Stimulated activated CD4-positive, alpha-beta T cell treated with anti-CD3 and anti-CD28 coated beads, Interleukin-4, amount 100 ng/mL, for 4 hours (primary cell): ENCODE results near the gene IQCC.
"Not testable (repeated sequence)": the region's sequence is repeated elsewhere in the genome, so short reads cannot be mapped to it uniquely, and the experiment has no call there.

ENCODE experiments used
- DNase-seq, 2 experiments: peaks; one replicate each; pipeline ENCODE4 v3.0.0-alpha.2; 2020

Gene IQCC

DNA sequence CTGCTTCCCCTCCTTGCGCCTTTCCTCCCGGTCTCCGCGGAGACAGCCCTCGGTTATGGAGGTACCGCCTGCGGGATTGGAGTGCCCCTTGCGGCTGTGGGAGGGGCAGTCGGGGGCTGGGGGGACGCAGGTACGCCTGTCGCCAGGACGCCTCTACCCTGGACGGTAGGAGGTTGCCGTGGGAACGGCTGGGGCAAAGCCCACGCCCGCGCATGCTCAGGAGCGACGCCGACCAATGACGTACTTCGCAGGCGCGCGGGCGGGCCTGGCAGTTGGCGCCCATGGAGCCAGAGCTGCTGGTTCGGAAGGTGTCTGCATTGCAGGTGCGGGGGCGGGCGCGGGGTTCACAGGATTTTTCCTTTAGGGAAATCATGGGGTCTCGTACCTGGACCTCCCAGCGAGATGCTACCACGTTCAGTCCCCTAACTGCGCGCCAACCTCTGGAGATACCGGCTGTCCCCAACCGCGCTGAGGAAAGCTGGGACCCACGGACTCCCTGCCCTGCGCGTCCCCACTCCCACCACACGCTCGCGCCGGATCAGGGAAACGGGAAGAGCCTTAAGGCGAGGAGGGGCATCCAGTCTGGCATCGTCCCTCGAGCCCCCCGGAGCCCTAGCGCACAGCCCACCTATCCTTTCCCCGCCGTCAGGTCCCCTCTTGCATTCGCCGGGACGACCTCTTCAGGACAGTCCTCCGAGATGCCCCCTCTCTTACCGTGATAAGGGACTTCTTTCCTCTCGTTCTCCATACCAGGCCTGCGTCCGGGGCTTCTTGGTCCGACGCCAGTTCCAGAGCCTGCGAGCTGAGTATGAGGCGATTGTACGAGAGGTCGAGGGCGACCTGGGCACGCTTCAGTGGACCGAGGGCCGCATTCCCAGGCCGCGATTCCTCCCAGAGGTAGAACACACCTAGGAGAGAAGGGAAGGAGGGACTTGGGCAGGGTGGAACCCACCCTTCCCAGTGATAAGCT, at the start of gene IQCC:
Gene IQCC (plus strand): TSS at position 271 of the 970 bp plus-strand sequence. CDS start 11 bp downstream, at position 282.
- peak; percentile 82 to 85 for DNase-seq

DNA sequence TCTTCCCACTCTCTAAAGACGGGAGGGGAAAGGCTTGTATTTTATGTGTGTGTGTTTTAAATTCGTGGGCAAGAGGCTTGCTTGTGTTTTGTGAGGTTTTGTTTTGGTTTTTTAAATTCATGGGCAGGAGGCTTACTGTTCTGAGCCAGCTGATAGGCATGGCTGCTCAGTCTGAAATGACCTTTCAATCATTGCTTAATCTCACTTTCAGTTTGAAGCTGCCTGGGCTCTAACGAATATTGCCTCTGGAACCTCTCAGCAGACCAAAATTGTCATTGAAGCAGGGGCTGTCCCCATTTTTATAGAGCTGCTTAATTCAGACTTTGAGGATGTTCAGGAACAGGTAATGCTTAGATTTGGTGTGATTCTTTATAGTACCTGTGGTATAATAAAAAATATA, 46.3 kb upstream of the IQCC start:
- no peak for DNase-seq

DNA sequence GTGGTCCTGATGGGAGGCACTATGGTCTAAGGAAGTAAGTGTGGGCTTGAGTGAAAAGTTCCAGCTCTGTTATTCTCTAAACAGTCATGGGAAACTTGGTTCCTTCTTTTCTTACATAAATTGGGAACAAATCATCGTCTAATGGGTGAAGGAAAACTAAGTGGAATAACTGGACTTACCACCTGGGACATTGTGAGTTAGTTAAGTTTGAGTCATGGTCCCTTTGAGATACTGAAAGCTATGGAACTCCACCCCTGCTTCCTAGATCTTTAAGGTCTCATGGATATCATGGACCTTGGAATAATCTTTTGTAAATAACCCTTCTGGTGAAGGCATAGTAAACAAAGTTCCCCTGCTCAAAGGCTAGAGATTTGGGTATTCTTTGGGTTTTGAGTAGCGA, 42.1 kb upstream of the IQCC start:
- no peak for DNase-seq

DNA sequence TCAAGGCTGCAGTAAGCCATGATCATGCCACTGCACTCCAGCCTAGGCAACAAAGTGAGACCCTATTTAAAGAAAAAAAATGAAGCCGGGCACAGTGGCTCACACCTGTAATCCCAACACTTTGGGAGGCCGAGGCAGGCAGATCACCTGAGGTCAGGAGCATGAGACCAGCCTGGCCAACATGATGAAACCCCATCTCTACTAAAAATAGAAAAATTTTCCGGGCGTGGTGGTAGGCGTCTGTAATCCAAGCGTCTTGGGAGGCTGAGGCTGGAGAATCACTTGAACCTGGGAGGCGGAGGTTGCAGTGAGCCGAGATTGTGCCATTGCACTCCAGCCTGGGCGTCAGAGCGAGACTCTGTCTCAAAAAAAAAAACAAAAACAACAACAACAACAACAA, 39.8 kb upstream of the IQCC start:
- not testable (repeated sequence) for DNase-seq

DNA sequence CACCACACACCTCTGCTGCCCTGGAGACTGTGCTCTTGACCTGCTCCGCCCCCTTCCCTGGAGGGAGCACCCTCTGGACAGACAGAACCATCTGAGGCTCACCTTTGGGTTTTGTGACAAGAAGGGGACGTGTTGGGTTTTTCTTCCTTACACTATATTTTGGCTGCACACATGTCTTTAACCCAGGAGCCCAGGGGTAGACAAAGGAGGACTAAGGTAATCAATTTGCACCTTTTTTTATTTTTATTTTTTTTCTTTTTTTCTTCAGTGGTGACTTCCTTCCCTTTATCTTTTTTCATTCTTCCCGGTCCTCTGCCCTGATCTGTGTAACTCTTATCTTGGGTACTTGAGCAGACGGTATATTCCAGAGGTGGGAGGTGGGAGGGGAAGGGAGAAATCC, 34.5 kb upstream of the IQCC start:
- no peak for DNase-seq

DNA sequence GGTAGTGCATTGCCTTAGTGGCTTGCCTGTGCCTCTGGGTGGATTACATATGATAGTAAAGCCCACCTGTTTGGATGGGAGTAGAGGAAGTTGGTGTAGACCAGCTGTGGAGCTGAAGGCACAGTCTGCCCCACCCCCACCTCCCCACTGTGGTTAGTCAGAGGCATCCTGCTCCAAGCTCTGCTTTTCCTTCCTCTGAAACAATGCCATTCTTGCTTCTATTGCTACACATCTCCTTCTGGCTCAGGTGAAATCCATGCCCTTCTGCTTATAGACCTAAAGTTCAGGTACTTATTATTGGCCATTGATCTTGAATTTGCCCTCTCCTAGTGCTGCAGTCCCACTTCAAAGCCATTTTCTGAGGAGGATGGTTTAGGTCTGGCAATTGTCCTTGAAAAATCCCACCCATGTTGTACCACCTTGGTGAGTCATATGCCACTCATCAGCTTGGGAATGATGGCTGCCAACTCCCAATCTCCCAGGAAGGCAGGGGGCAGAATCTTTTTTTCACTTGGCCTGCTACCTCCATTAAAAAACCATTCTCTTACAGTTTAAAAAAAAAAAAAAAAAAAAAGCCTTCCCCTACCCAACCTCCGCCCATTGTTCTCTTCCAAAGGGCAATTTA, 32.7 kb upstream of the IQCC start:
- no peak for DNase-seq

DNA sequence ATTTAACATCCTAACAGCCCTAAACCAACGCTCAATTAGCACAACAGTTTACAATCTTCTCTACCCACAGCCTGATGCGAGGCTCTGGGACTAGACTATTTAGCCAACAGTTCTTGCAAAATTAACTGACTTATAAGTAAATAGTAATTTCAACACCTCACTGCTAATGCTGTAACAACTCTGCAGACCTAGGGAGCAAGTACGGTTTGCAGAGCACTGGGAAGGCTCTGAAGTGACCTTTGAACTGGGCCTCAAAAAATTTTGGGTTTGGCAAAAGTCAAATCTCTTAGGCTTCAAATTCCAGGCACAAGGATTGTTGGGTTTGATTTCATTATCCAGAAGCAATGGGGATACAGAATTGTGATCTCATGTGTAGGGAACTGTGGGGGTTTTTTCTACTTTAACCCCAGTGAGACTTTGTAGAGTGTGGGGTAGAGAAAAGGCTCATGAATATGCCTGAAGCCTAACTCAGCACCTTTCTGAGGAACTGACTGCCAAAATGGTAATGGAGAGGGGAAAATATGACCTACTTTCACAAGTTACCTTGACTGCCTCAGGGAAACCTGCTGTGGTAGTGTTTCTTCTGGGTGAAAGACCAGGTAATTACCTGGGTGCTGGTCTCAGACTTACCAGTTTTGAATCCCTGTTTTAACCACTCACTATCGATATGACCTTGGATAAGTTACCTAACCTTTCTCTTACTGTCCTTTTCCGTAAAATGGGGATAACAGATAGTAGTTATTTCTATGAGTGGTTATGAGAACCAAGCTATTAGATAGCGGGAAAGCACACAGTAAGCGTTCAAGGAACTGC, 26.9 kb upstream of the IQCC start:
- no peak for DNase-seq

DNA sequence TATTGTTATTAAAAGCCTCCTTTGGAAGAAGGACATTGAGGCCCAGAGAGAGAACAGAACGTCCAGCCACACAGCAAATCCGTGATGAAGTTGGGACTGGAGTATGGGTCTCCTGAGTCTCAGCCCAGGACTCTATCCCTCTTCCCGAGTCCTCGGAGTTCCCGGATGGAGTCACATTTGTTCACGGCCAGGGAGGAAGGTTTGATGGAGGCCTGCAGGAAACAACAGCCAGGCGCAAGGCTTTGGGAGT, 26.4 kb upstream of the IQCC start:
- DNase-seq: no peak

DNA sequence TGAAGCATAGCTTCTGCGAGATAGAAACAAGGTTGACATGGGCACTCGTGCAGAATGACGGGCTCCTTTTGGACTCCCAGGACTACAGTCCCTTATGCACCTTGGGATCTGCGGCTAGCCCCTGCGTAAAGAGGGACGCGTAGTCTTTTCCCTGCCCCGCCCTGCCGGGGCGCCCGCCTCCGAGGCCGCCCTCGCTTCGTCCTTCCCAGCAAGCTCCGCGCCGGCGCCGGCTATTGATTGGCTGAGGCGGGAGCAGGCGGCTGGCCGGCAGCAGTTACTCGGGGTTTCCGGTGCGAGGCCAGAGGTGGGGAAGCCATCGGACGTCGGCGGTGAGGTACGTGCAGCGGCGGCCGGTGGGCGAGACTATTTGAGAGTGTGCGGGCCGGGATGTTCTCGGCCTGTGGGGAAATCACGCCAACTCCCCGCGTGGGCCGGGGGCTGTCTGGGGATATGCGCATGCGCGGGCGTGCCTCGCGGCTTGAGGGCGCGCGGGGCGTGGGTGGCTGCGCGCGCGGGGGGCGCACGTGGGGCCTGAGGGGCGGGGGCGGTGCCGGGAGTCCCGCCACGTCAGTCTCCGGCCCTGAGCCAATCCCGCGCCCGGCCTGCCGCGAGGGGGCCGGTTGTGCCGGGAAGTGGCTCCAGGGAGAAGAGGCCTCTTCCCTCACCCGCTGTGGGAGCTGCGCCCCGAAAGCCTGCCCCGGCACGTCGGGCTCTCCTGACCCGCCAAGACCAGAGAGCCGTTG, 25.9 kb upstream of the IQCC start, which contains the start of gene TXLNA:
Gene TXLNA (plus strand): TSS at position 233 of the 743 bp plus-strand sequence. CDS start 671 bp downstream, outside the sequence.
- DNase-seq: peak; percentile 89

DNA sequence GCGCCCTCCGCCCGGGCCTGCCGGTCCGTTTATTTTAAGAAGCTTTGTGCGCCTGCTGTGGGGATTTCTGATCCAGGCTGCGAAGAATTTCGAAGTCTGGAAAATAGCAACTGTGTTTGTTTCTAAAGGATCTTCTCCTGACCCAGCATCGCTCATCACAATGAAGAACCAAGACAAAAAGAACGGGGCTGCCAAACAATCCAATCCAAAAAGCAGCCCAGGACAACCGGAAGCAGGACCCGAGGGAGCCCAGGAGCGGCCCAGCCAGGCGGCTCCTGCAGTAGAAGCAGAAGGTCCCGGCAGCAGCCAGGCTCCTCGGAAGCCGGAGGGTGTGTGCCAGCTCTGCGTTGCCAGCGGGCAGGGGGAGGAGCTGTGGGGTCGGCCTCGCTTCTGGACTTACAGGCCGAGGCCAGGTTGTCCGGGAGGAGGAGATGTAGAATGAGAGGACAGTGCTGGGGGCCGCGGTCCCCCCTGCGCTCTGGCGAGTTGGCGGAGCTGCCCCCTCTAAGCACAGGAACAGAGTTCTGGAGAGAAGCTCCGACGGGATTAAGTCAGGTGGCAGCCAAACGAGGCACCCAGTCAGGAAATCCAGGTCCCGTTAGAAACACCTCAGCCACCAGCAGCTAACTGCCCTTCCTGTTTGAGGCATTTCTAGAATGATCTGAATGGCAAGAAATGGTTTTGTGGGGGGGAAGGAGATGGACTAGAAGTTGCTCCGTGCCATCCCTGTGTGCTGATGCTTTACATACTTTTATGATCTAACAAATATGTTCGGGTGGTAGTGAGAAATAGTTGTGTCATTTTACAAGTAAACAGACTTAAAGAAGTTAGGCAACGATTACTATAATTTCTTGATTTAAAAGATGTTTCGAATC, 25.0 kb upstream of the IQCC start:
- DNase-seq: peak; percentile 10 to 32

DNA sequence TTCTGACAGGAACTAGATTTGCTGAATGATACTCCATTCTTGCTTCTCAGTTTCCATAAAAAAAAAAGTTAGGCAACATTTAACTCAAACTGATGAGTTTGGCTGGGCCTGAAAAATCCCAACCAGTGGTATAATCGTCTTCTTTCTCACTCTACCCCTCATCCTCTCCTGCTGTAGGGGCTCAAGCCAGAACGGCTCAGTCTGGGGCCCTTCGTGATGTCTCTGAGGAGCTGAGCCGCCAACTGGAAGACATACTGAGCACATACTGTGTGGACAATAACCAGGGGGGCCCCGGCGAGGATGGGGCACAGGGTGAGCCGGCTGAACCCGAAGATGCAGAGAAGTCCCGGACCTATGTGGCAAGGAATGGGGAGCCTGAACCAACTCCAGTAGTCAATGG, 24.4 kb upstream of the IQCC start:
- no peak for DNase-seq

DNA sequence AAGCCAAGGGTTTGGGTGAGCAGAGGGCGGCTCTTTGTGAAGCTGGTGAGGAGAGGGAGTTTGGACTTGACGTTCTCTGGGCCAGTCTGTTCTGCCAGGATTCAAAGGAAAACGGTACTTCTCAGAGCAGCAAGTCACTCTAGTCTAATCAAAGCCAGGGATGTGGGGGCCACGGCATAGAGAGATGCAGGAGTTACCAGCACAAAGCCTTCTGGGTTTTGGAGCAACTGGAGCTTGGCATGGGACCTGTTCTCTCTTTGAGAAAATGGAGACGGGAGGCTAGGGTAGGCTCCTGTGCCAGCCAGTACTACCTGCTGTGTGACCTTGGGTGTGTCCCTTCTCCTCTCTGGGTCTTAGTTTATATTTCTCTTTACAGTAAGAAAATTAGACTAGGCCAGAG, 23.9 kb upstream of the IQCC start:
- no peak for DNase-seq

DNA sequence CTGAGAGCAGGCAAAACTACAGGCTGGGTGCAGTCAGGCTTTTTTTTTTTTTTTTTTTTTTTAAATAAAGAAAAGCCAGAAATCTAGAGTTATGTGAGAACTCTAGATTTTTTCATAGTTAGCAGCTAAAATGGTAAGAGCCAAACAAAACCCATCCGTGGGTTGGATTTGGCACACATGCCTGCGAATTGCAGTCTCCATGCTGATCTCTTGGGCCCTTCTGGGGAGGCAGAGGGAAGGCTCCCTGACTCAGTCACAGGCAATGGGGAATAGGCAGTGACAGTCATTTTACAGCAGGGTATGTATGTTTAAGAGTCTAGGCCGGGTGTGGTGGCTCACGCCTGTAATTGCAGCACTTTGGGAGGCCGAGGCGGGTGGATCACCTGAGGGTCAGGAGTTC, 23.4 kb upstream of the IQCC start:
- DNase-seq: no peak

DNA sequence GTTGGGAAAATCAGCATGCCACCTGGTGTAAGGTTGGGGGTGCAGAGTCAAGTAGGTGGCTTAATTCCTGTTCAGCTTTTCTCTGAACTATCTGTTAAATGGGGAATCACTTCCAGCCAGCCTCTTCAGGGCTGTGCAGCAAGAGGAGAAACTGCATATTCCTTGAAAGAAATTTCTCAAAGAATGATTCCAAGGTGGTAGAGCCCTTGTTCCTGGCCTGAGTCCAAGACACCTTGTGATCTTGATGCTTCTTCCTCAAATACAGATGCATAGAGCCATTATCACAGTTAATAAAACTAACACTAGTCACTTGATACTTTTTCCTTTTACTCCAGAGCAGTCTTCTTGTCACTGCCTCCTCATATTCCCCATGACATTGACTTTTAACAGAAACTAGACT, 20.8 kb upstream of the IQCC start:
- no peak for DNase-seq

DNA sequence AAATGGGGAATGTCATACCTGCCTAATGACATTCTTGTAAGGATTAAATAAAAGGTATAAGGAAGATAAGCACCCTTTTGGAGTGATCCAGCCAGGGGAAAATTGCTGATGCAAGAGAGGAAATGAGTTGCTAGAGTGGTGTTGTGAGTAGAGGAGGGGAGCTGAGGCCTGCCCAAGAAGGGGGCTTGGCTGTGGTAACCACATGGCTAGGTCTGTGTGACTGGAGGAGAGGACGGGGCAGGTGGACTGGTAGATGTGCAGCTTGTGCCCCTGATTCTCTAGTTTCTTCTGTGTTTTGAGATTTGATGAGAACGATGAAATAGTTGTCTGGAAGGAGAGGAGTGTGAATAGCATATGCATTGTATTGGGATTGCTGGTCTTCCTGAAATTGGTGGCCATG, 19.4 kb upstream of the IQCC start:
- DNase-seq: no peak

DNA sequence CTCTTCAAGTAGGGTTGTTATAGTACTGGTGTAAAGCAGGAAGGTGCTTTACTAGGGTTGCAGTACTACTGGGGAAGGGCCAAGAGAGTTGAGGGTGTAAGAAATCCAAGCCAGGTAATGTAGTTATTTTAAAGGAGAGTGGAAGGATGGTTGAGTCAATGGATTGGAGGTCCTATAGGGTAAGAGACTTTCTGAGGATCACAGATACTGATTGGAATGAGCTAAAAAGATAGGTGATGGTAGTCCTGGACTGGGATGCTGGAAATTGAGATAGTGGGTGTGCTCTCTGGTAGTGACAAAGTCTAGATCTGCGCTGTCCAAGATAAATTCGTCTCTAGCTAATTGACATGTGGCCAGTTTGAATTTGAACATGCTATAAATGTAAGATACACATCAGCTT, 19.0 kb upstream of the IQCC start:
- DNase-seq: no peak

DNA sequence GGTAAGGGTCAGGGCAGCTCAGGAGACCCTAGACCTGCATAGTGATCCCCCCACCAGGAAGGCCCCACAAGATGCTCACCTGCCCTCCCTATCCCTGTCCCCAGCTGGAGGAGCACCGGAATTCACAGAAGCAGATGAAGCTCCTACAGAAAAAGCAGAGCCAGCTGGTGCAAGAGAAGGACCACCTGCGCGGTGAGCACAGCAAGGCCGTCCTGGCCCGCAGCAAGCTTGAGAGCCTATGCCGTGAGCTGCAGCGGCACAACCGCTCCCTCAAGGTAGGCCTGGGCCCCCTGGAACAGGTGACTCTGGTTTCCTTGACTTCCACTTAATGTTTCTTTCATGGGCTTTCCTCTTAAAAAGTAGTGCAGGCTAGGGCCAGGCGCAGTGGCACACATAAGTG, 17.6 kb upstream of the IQCC start:
- no peak for DNase-seq

DNA sequence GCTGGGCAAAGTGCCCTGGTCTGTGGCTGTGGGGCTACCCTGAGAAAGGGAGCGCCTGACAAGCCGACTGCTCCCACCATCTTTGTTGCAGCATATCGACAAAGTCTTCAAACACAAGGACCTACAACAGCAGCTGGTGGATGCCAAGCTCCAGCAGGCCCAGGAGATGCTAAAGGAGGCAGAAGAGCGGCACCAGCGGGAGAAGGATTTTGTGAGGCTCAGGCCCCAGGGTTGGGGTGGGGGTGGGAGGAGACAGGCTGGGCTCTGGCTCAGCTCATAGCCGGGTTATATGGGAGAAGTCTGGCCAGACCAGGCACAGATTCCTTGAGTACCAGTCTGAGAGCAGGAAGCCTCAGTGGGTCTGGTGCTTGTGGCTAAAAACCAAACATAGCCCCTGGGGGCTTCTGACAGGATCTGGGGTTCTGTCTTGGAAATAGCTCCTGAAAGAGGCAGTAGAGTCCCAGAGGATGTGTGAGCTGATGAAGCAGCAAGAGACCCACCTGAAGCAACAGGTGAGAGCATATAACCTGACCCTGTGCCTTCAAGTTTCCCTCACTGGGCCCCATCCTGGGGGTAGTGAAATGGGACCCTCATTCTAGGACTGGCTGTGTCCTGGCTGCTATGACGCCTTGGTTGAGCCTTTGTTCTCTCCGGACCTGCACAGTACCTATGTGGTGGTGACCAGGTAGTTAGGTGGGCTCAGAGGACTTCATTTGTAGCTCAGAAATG, 13.1 kb upstream of the IQCC start:
- DNase-seq: no peak

DNA sequence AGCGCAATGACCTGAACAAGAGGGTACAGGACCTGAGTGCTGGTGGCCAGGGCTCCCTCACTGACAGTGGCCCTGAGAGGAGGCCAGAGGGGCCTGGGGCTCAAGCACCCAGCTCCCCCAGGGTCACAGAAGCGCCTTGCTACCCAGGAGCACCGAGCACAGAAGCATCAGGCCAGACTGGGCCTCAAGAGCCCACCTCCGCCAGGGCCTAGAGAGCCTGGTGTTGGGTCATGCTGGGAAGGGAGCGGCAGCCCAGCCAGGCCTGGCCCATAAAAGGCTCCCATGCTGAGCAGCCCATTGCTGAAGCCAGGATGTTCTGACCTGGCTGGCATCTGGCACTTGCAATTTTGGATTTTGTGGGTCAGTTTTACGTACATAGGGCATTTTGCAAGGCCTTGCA, 10.5 kb upstream of the IQCC start:
- no peak for DNase-seq

DNA sequence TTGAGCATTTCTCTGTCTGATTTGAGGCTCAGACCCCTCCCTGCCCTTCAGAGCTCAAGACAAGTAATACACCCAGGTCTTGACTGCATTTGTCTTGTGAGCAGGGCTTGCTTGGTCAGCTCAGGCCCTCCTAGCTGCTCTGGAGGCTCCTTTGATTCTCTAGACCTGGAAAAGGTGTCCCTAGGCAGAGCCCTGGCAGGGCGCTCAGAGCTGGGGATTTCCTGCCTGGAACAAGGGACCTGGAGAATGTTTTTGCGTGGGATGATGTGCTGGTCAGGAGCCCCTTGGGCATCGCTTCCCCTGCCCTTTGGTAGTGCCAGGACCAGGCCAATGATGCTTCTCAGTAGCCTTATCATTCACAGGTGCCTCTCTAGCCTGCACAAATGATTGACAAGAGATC, 9.9 kb upstream of the IQCC start:
- DNase-seq: no peak
